GM21576 (cell line): Measurements from ENCODE around the gene MDH2.
"Not testable (repeated sequence)": the region's sequence is repeated elsewhere in the genome, so short reads cannot be mapped to it uniquely, and the experiment has no call there.

Experiments used
- ATAC-seq: cut with Tn5 transposase; IDR thresholded peaks from one replicate; pipeline ENCODE4 v1.9.1; 2021; ENCODE audit warnings: mild to moderate bottlenecking, moderate library complexity; ENCODE audit not compliant: unreplicated experiment

The MDH2 gene

GRCh38 chr7:76106130-76106529 lies 58.2 kb downstream of the MDH2 start:
- not testable (repeated sequence) for ATAC-seq

DNA sequence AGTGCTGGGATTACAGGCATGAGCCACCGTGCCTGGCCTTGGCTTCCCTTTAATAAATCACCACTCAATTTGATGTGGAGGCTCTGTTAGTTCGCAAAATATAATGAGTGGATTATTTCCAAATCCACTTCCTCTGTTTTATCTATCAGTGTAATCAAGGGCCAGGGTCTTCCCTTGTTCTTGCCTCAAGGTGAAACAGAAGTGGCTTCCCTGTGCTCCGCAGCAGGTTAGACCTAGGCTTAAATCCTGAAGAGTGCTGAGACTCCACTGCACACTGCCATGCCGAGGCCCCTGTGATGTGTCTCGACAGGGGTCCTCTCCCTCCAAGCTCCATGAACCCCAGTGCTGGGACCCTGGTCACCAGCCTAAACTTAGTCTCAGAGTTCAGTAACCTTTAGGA lies 59.0 kb downstream of the MDH2 start:
- no peak for ATAC-seq

GRCh38 chr7:76108540-76109233 lies 60.8 kb downstream of the MDH2 start:
- ATAC-seq, result no peak

DNA sequence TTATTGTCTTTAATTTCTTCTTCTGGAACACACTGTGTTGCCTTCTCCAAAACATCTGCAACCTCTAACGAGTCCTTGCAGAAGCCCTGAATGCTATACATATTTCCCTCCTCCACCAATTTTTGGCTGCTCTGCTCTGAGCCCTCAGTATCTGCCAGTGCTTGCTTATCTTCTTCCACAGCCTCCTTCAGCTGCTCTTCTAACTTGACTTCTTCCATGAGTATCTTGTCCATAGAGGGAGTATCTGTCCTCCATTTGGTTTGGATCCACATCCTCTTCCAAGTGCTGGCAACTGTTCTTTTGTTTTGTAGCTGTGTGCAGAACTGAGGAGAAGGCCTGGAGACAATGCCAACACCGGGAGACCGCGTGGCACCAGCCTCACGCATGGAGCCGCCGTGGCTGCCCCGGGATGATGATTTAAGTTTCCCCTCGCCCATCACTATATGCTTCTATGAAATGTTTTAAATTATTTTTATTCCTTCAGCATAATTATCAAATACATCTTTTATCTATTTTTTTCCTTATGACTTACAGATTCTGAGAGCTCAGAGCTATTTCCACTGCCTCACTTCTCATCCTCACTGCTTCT lies 65.2 kb downstream of the MDH2 start:
- ATAC-seq, result not testable (repeated sequence)

DNA sequence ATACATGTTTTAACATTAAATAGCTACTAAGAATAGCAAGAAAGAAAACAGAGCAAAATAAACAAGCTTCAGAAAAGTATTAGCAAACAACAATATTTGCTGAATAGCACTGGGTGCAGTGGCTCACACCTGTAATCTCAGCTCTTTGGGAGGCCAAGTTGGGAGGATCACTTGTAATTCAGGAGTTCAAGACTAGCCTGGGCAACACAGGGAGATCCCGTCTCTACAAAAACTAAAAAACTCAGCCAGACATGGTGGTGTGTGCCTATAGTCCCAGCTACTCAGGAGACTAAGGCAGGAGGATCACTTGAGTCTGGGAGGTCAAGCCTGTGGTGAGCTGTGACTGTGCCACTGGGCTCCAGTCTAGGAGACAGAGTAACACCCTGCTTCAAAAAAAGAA lies 66.8 kb downstream of the MDH2 start:
- not testable (repeated sequence) for ATAC-seq
